ENCODE measurements around the gene DGKB. TPM values are rescaled to one million over a fixed set of nuclear protein-coding genes. Genes with fewer than 3 reads are reported as not detected.
A peak's percentile ranks its signal among the peaks of the same experiment; 100 is the strongest.

DGKB gene
- 2.1 TPM for total RNA-seq

- Histone ChIP-seq H3K27ac (ENCODE audit: low read depth, low read length) (no peak within 1 kb of the TSS), H3K27me3 (ENCODE audit: control insufficient read depth in 3 of 3, insufficient read depth in 3 of 3, low read length in 3 of 3) (peaks cover 0 to 4% (median 2%) of the 10 kb centered on the region in 3 donors), H3K9ac (ENCODE audit: low read depth in 1 of 3, low read length in 3 of 3) (peak within 1 kb of the TSS; percentile 12 to 69 (median 65)), H3K9me3 (ENCODE audit: control insufficient read depth in 3 of 3, low read length in 3 of 3) (no peaks in the 10 kb centered on the region), H3K4me3 (ENCODE audit: low read length in 3 of 3) (peak within 1 kb of the TSS; percentile 54 to 75 (median 56)), H3K36me3 (ENCODE audit: control insufficient read depth in 3 of 3, insufficient read depth in 3 of 3, low read length in 3 of 3) (no peaks in the 10 kb centered on the region), H3K4me1 (ENCODE audit: control insufficient read depth in 3 of 3, insufficient read depth in 3 of 3, low read length in 3 of 3) (peaks cover 10 to 15% (median 11%) of the 10 kb centered on the region in 3 donors)
These were observed at the start of gene DGKB for GRCh38 chr7:14902589-14903067. Gene DGKB (minus strand): TSS chr7:14902751.

DNA sequence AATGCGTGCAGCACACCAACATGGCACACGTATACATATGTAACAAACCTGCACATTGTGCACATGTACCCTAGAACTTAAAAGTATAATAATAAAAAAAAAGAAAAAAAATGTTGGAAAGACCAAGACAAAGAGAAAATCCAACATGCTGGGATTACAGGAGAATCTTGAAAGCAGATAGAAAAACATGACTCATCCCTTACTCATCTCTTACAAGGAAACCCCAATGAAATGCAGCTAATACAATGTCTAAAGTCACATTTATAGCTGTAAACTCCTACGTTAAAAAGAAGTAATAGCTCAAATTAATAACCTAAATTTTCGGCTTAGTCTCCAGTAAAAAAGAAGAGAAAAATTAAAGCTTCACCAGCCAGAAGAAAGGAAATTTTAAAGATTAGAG lies 47.5 kb upstream of the DGKB start:
- no peak overlapping the region for H3K27ac ChIP-seq (ENCODE audit: low read depth, low read length)
- no peak overlapping the region for H3K4me3 ChIP-seq (ENCODE audit: low read length in 3 of 3)
- H3K9me3 ChIP-seq (ENCODE audit: control insufficient read depth in 3 of 3, low read length in 3 of 3): no peaks in the 10 kb centered on the region
- no peaks in the 10 kb centered on the region for H3K27me3 ChIP-seq (ENCODE audit: control insufficient read depth in 3 of 3, insufficient read depth in 3 of 3, low read length in 3 of 3)
- no peaks in the 10 kb centered on the region for H3K36me3 ChIP-seq (ENCODE audit: control insufficient read depth in 3 of 3, insufficient read depth in 3 of 3, low read length in 3 of 3)
- H3K4me1 ChIP-seq (ENCODE audit: control insufficient read depth in 3 of 3, insufficient read depth in 3 of 3, low read length in 3 of 3): no peaks in the 10 kb centered on the region
- H3K9ac ChIP-seq (ENCODE audit: low read depth in 1 of 3, low read length in 3 of 3): no peak overlapping the region

DNA sequence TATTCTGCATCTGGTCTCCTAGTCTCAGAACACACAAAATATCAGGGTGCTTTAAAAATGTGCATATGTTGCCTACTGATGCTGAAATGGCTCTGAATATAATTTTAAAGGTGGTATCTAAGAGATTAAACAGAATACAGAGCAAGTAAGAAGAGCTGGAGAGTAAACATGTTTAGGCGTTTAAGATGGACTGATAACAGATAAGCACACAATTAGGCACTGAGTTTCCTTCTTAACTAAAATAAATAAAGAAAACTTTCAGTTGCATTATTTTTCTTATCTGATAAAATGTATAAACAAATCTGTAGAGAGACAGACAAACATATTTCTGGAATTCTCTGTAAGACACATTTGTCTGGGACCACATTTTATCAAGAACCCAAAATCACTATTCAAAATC lies 35.6 kb upstream of the DGKB start:
- Histone ChIP-seq H3K9ac (ENCODE audit: low read depth in 1 of 3, low read length in 3 of 3) (no peak overlapping the region), H3K4me3 (ENCODE audit: low read length in 3 of 3) (no peak overlapping the region), H3K27me3 (ENCODE audit: control insufficient read depth in 3 of 3, insufficient read depth in 3 of 3, low read length in 3 of 3) (no peaks in the 10 kb centered on the region), H3K9me3 (ENCODE audit: control insufficient read depth in 3 of 3, low read length in 3 of 3) (no peaks in the 10 kb centered on the region), H3K36me3 (ENCODE audit: control insufficient read depth in 3 of 3, insufficient read depth in 3 of 3, low read length in 3 of 3) (no peaks in the 10 kb centered on the region), H3K4me1 (ENCODE audit: control insufficient read depth in 3 of 3, insufficient read depth in 3 of 3, low read length in 3 of 3) (no peaks in the 10 kb centered on the region), H3K27ac (ENCODE audit: low read depth, low read length) (no peak overlapping the region)

DNA sequence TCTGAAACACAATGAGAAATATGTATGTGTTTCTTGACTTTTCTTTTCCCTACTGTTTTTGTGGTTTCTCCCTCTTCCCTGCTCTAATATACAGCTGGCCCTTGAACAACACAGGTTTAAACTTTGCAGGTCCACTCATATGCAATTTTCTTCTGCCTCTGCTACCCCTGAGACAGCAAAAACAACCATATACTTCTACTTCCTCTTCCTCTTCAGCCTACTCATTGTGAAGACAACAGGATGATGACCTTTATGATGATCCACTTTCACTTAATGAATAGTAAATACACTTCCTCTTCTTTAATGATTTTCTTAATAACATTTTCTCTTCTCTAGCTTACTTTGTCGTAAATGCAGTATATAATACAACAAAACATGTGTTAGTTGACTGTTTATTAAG lies 35.0 kb upstream of the DGKB start:
- H3K4me3 ChIP-seq (ENCODE audit: low read length in 3 of 3): no peak overlapping the region
- H3K4me1 ChIP-seq (ENCODE audit: control insufficient read depth in 3 of 3, insufficient read depth in 3 of 3, low read length in 3 of 3): no peaks in the 10 kb centered on the region
- no peaks in the 10 kb centered on the region for H3K36me3 ChIP-seq (ENCODE audit: control insufficient read depth in 3 of 3, insufficient read depth in 3 of 3, low read length in 3 of 3)
- no peak overlapping the region for H3K27ac ChIP-seq (ENCODE audit: low read depth, low read length)
- H3K27me3 ChIP-seq (ENCODE audit: control insufficient read depth in 3 of 3, insufficient read depth in 3 of 3, low read length in 3 of 3): no peaks in the 10 kb centered on the region
- H3K9ac ChIP-seq (ENCODE audit: low read depth in 1 of 3, low read length in 3 of 3): no peak overlapping the region
- H3K9me3 ChIP-seq (ENCODE audit: control insufficient read depth in 3 of 3, low read length in 3 of 3): no peaks in the 10 kb centered on the region

GRCh38 chr7:14936554-14936953 lies 34.0 kb upstream of the DGKB start:
- Histone ChIP-seq H3K27me3 (ENCODE audit: control insufficient read depth in 3 of 3, insufficient read depth in 3 of 3, low read length in 3 of 3) (no peaks in the 10 kb centered on the region), H3K36me3 (ENCODE audit: control insufficient read depth in 3 of 3, insufficient read depth in 3 of 3, low read length in 3 of 3) (no peaks in the 10 kb centered on the region), H3K4me3 (ENCODE audit: low read length in 3 of 3) (no peak overlapping the region), H3K9me3 (ENCODE audit: control insufficient read depth in 3 of 3, low read length in 3 of 3) (no peaks in the 10 kb centered on the region), H3K4me1 (ENCODE audit: control insufficient read depth in 3 of 3, insufficient read depth in 3 of 3, low read length in 3 of 3) (no peaks in the 10 kb centered on the region), H3K9ac (ENCODE audit: low read depth in 1 of 3, low read length in 3 of 3) (no peak overlapping the region), H3K27ac (ENCODE audit: low read depth, low read length) (no peak overlapping the region)

- Histone ChIP-seq H3K27me3 (ENCODE audit: control insufficient read depth in 3 of 3, insufficient read depth in 3 of 3, low read length in 3 of 3) (no peaks in the 10 kb centered on the region), H3K4me1 (ENCODE audit: control insufficient read depth in 3 of 3, insufficient read depth in 3 of 3, low read length in 3 of 3) (no peaks in the 10 kb centered on the region), H3K4me3 (ENCODE audit: low read length in 3 of 3) (no peak overlapping the region), H3K9me3 (ENCODE audit: control insufficient read depth in 3 of 3, low read length in 3 of 3) (no peaks in the 10 kb centered on the region), H3K36me3 (ENCODE audit: control insufficient read depth in 3 of 3, insufficient read depth in 3 of 3, low read length in 3 of 3) (no peaks in the 10 kb centered on the region), H3K27ac (ENCODE audit: low read depth, low read length) (no peak overlapping the region), H3K9ac (ENCODE audit: low read depth in 1 of 3, low read length in 3 of 3) (no peak overlapping the region)
These were observed 32.3 kb upstream of the DGKB start for GRCh38 chr7:14934839-14935238.

DNA sequence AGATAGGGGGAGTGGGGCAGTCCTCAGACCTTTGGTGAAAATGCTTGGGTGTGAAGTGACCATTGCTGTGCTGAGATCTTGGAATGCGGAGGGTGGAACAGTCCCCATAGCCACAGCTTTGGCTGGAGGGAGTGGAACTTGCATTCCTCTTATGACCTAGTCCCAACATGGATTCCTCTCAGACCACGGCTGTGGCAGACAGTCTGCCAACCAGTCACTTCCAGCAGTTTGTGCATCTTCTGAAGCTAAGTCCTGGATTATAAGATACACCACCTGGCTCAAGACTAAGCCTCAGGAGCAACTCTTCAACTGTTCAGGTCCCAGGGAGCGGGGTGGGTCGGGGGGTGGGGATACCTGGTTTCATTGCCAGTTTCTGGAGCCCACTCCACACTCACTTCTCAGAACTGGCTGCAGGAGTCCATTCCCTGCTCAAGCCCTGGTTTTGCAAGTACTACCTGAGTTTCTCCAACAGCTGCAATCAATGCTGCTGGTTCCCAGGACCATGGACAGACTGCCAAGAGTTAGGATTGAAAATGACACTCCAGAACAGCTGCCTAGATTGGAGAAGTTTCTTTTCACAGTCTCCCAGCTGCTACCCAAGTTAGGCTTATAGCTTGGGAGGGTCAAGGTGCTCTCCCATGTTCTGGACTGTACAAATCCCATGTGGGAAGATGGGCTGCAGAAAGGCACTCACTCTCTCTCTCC lies 29.1 kb upstream of the DGKB start:
- no peaks in the 10 kb centered on the region for H3K4me1 ChIP-seq (ENCODE audit: control insufficient read depth in 3 of 3, insufficient read depth in 3 of 3, low read length in 3 of 3)
- no peaks in the 10 kb centered on the region for H3K9me3 ChIP-seq (ENCODE audit: control insufficient read depth in 3 of 3, low read length in 3 of 3)
- H3K27me3 ChIP-seq (ENCODE audit: control insufficient read depth in 3 of 3, insufficient read depth in 3 of 3, low read length in 3 of 3): no peaks in the 10 kb centered on the region
- no peak overlapping the region for H3K27ac ChIP-seq (ENCODE audit: low read depth, low read length)
- H3K9ac ChIP-seq (ENCODE audit: low read depth in 1 of 3, low read length in 3 of 3): no peak overlapping the region
- no peaks in the 10 kb centered on the region for H3K36me3 ChIP-seq (ENCODE audit: control insufficient read depth in 3 of 3, insufficient read depth in 3 of 3, low read length in 3 of 3)
- H3K4me3 ChIP-seq (ENCODE audit: low read length in 3 of 3): no peak overlapping the region

DNA sequence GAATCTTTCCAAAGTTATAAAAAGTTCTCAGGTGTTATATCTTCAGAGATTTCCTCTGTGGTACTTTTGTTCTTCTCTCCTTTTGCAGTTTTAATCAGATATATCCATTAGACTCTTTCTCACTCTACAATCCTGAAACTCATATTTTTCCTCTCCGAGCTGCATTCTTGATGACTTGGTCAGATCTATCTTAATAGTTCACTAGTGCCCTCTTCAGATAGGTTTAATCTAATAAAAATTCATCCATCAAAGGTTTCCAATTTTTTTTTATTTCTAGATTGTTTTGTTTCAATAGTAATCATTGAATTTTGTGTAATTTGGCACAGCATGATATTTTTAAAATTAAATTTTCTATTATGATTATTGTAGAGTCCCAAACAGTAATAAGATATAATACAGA lies 21.8 kb upstream of the DGKB start:
- Histone ChIP-seq H3K27ac (ENCODE audit: low read depth, low read length) (no peak overlapping the region), H3K36me3 (ENCODE audit: control insufficient read depth in 3 of 3, insufficient read depth in 3 of 3, low read length in 3 of 3) (no peaks in the 10 kb centered on the region), H3K4me1 (ENCODE audit: control insufficient read depth in 3 of 3, insufficient read depth in 3 of 3, low read length in 3 of 3) (no peaks in the 10 kb centered on the region), H3K9me3 (ENCODE audit: control insufficient read depth in 3 of 3, low read length in 3 of 3) (no peaks in the 10 kb centered on the region), H3K4me3 (ENCODE audit: low read length in 3 of 3) (no peak overlapping the region), H3K9ac (ENCODE audit: low read depth in 1 of 3, low read length in 3 of 3) (no peak overlapping the region), H3K27me3 (ENCODE audit: control insufficient read depth in 3 of 3, insufficient read depth in 3 of 3, low read length in 3 of 3) (no peaks in the 10 kb centered on the region)

DNA sequence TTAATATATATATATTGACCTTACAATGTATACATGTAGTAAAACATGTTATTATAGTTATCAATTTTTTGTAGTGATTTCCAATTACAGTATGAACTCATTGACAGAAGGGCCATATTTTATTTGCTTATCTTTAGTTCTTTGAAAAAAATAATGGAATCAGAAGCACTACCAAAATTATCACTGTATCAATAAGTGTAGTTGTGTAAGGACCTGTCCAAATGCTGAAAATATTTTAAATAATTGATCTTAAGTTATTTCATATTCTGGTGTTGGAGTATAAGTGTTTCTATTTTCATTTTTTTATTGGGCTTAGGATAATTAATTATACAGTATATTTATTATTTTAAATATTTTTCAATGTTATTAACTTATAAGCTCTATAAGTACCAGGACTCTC lies 8.5 kb upstream of the DGKB start:
- H3K27ac ChIP-seq (ENCODE audit: low read depth, low read length): no peak overlapping the region
- H3K27me3 ChIP-seq (ENCODE audit: control insufficient read depth in 3 of 3, insufficient read depth in 3 of 3, low read length in 3 of 3): no peaks in the 10 kb centered on the region
- no peaks in the 10 kb centered on the region for H3K4me1 ChIP-seq (ENCODE audit: control insufficient read depth in 3 of 3, insufficient read depth in 3 of 3, low read length in 3 of 3)
- H3K9ac ChIP-seq (ENCODE audit: low read depth in 1 of 3, low read length in 3 of 3): no peak overlapping the region
- no peak overlapping the region for H3K4me3 ChIP-seq (ENCODE audit: low read length in 3 of 3)
- no peaks in the 10 kb centered on the region for H3K36me3 ChIP-seq (ENCODE audit: control insufficient read depth in 3 of 3, insufficient read depth in 3 of 3, low read length in 3 of 3)
- H3K9me3 ChIP-seq (ENCODE audit: control insufficient read depth in 3 of 3, low read length in 3 of 3): no peaks in the 10 kb centered on the region

GRCh38 chr7:14908697-14909096 lies 6.1 kb upstream of the DGKB start:
- Histone ChIP-seq H3K36me3 (ENCODE audit: control insufficient read depth in 3 of 3, insufficient read depth in 3 of 3, low read length in 3 of 3) (no peaks in the 10 kb centered on the region), H3K4me1 (ENCODE audit: control insufficient read depth in 3 of 3, insufficient read depth in 3 of 3, low read length in 3 of 3) (peaks cover 0 to under 1% (median 0%) of the 10 kb centered on the region in 3 donors), H3K9ac (ENCODE audit: low read depth in 1 of 3, low read length in 3 of 3) (no peak overlapping the region), H3K4me3 (ENCODE audit: low read length in 3 of 3) (no peak overlapping the region), H3K9me3 (ENCODE audit: control insufficient read depth in 3 of 3, low read length in 3 of 3) (no peaks in the 10 kb centered on the region), H3K27me3 (ENCODE audit: control insufficient read depth in 3 of 3, insufficient read depth in 3 of 3, low read length in 3 of 3) (peaks cover 0 to 2% (median 0%) of the 10 kb centered on the region in 3 donors), H3K27ac (ENCODE audit: low read depth, low read length) (no peak overlapping the region)
